SU-DHL-6 (cell line): Measurements from ENCODE around the gene SRRM1.

Source experiments
- CTCF ChIP-seq: fragments of 200-600 bp; sonication (generic); IDR thresholded peaks from one replicate; pipeline ENCODE4 v1.5.1; 2017; ENCODE audit warnings: antibody characterized with exemption, mild to moderate bottlenecking, low read length, moderate library complexity; ENCODE audit not compliant: insufficient read depth, poor library complexity, severe bottlenecking
- EZH2phosphoT487 ChIP-seq: fragments of 200-600 bp; sonication (generic), shearing (Covaris generic); conservative IDR thresholded peaks from 2 replicates; pipeline ENCODE4 v1.6.1; 2018; ENCODE audit warnings: mild to moderate bottlenecking, antibody characterized with exemption, low read length, moderate library complexity, mixed read lengths

- TF ChIP-seq EZH2phosphoT487 (no peak), CTCF (no peak)
These were observed 9.3 kb downstream of the SRRM1 start for GRCh38 chr1:24652382-24652781.
